Umbilical cord (tissue), 2 donors: ENCODE measurements around the gene PACSIN3. TPM values are rescaled to one million over a fixed set of nuclear protein-coding genes. Genes with fewer than 3 reads are reported as not detected.
"Not testable (repeated sequence)": the region's sequence is repeated elsewhere in the genome, so short reads cannot be mapped to it uniquely, and the experiment has no call there.

Experiments
- DNase-seq: peaks from one replicate; pipeline ENCODE4 v3.0.0-alpha.2; 2015; ENCODE audit warnings: low spot score
- total RNA-seq: library from RNA; depleted of rRNA; stranded (reverse); fragments of >200 nt; gene quantifications from one replicate; pipeline ENCODE4 v1.2.3, GENCODE V29; 2014; ENCODE audit warnings: low replicate concordance; ENCODE audit not compliant: insufficient read depth

Gene PACSIN3
- total RNA-seq: 23.4 TPM

- DNase-seq: peak; percentile 57
These were observed at the start of gene PACSIN3 for GRCh38 chr11:47186076-47186699. Gene PACSIN3 (minus strand): TSS chr11:47186434. CDS start chr11:47182727, 3,707 bp downstream.

DNA sequence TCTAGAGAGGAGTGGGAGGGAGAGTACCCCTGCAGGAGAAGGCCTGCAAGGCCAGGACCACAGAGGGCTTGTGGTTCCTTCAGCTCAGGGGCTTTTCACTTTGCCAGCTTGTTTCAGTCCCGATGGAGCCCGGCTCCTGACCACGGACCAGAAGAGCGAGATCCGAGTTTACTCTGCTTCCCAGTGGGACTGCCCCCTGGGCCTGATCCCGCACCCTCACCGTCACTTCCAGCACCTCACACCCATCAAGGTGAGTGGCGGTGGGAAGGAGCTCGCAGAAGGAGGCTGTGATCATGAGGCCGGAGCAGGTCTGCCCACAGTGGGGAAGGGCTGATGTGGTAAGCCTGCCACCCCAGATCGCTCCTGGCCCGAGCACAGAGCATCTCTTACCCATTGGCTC lies 48.9 kb upstream of the PACSIN3 start:
- DNase-seq: no peak

GRCh38 chr11:47234669-47235100 lies 48.5 kb upstream of the PACSIN3 start:
- no peak for DNase-seq

DNA sequence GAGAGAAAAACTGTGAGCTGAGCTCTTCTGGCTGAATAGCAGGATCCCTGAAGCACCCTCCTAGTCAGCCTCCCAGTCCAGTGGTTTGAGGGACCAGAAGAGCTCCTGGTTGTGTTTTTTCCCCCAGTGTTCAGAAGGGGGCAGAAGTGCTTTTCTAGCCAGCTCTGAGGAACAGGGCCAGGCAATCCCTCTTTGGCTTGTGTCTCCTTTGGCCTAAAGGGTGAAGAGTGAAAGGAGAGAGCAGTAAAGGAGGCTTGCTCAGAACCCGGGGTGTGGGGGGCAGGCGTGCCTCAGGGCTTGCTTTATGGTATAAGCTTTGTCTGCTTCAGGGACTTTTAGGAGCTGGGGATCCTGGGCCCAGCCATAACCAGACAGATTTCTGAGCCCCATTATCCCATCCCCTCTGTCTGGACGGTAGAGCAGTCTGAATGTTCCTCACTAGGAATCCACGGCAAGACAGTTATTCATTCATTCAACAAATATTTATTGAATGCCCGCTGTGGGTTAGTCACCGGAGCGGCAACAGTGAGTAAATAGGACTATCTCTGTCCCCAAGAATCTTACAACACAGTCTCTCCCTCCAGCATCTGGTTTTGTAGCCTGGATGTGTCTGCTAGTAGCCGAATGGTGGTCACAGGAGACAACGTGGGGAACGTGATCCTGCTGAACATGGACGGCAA lies 47.9 kb upstream of the PACSIN3 start:
- DNase-seq: no peak

DNA sequence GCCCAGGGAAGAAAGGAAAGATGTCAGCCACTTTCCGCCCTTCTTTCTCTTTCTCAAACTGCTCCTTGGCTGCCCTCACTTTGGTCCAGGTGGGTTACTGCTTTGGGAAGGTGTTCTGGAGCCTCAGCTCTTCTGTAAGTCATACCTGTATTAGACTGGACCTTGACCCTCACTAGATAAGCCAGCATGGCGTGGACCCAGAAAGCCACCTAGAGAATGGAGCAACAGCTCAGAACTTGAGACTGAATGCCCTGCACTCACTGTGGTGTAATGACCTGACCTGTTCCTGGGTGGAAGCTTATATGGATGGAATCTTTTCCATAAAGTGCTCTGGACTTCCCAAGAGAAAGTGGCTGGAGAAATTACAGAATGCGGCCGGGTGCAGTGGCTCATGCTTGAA lies 46.8 kb upstream of the PACSIN3 start:
- DNase-seq: no peak

DNA sequence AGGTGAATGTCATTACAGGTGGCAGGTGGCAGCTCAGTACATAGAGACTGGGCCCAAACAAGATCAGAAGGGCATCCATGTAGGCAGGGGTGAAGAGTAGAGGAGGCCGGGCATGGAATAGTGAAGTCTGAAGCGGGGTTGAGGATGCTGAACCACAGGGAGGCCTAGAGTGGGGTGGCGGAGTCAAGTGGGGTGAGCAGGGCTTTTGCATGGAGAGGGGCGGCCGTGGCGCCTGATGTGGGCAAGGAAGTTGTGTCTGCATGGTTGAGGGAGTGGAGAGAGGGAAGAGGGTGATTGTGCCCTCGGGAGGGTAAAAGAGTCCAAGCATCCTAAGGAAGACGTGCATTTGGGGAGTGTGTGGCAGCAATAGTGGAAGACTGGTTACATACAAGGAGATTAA lies 42.9 kb upstream of the PACSIN3 start:
- no peak for DNase-seq

GRCh38 chr11:47225552-47226400 lies 39.5 kb upstream of the PACSIN3 start:
- DNase-seq: no peak

GRCh38 chr11:47222696-47223095 lies 36.5 kb upstream of the PACSIN3 start:
- DNase-seq: no peak

GRCh38 chr11:47220401-47220821 lies 34.2 kb upstream of the PACSIN3 start:
- DNase-seq: no peak

DNA sequence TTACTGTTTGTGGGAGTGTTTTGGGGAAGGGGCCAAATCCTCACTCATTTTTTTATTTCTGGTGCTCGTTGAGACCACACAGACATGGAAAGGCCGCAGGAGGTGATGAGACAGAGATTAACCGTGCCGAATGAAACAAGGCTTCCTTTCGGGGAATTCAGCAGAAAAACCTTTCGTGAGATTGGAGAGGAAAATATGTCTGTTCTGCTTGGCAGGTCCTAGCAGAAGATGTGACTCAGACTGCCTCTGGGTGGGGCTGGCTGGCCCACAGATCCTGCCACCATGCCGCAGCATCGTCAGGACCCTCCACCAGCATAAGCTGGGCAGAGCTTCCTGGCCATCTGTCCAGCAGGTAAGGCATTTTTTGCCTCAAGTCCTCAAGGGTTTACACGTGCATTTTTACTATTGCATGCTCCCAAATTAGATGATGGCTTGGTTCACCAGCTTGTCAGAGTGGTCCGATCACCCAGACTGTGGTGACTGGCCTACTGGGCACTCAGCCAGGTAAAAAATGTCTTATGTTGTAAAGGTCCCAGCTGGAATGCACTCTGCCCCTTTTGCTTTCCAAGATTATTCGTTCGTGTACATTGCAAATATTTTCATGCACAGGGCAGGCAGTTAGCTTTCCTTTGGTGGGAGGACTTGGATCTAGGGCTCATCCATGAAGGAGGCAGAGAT lies 30.0 kb upstream of the PACSIN3 start:
- peak; percentile 86 for DNase-seq

- DNase-seq: no peak
These were observed 29.2 kb upstream of the PACSIN3 start for GRCh38 chr11:47215366-47215910.

- peak; percentile 96 for DNase-seq
These were observed 27.8 kb upstream of the PACSIN3 start for GRCh38 chr11:47213950-47214565.

GRCh38 chr11:47212938-47213337 lies 26.7 kb upstream of the PACSIN3 start:
- no peak for DNase-seq

GRCh38 chr11:47208628-47209027 lies 22.4 kb upstream of the PACSIN3 start:
- DNase-seq: no peak

DNA sequence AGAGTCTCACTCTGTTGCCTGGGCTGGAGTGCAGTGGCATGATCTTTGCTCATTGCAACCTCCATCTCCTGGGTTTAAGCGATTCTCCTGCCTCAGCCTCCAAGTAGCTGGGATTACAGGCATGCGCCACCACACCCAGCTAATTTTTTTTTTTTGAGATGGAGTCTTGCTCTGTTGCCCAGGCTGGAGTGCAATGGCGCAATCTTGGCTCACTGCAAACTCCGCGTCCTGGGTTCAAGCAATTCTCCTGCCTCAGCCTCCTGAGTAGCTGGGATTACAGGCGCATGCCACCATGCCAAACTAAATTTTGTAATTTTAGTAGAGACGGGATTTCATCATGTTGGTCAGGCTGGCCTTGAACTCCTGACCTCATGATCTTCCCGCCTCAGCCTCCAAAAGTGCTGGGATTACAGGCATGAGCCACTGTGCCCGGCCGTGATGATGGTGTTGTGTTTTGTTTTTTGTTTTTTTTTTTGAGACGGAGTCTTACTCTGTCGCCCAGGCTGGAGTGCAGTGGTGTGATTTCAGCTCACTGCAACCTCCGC lies 21.8 kb upstream of the PACSIN3 start:
- not testable (repeated sequence) for DNase-seq

- no peak for DNase-seq
These were observed 21.2 kb upstream of the PACSIN3 start for GRCh38 chr11:47207459-47207858.

- not testable (repeated sequence) for DNase-seq
These were observed 20.3 kb upstream of the PACSIN3 start for GRCh38 chr11:47206577-47206976.

GRCh38 chr11:47204637-47204989 lies 18.4 kb upstream of the PACSIN3 start:
- DNase-seq: peak; percentile 89

- DNase-seq: peak; percentile 82
These were observed 16.3 kb upstream of the PACSIN3 start for GRCh38 chr11:47202576-47202975.

DNA sequence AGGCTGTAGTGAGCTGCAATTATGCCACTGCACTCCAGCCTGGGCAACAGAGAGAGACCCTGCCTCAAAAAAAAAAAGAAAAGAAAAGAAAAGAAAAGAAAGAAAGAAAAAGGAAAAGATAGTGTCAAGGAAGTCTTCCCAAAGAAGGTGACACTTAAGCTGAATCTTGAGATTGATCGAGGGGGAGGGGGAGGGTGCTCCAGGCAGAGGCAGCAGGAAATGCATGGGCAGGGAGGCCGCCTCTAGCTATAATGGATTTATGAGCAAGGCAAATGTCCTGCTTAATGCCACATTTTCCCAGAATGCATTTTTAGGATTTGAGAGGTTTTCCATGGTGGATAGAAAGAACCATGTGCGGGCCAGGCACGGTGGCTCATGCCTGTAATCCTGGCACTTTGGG lies 14.8 kb upstream of the PACSIN3 start:
- no peak for DNase-seq

- not testable (repeated sequence) for DNase-seq
These were observed 11.9 kb upstream of the PACSIN3 start for GRCh38 chr11:47198161-47198560.
